ENCODE data around the gene KICS2.
"Not testable (repeated sequence)": the region's sequence is repeated elsewhere in the genome, so short reads cannot be mapped to it uniquely, and the experiment has no call there.

Gene KICS2

GRCh38 chr12:64203775-64204174 lies 18.3 kb downstream of the KICS2 start:
- no peak overlapping the region for H3K4me3 ChIP-seq (replicated peaks; ENCODE audit: low read depth, low read length)
- DNase-seq (ENCODE audit: extremely low read depth, low read depth), result no peak
- TF ChIP-seq CTCF (IDR thresholded peaks at IDR 0.05; ENCODE audit: low read depth, low read length, missing control alignments), result no peak

- TF ChIP-seq CTCF (IDR thresholded peaks at IDR 0.05; ENCODE audit: low read depth, low read length, missing control alignments), result no peak
- DNase-seq (ENCODE audit: extremely low read depth, low read depth), result no peak
- no peak overlapping the region for H3K4me3 ChIP-seq (replicated peaks; ENCODE audit: low read depth, low read length)
Observed at GRCh38 chr12:64203036-64203435, 19.1 kb downstream of the KICS2 start.

GRCh38 chr12:64195841-64196240 lies 26.3 kb downstream of the KICS2 start:
- H3K4me3 ChIP-seq (replicated peaks; ENCODE audit: low read depth, low read length); DNase-seq (ENCODE audit: extremely low read depth, low read depth): not testable (repeated sequence)

- TF ChIP-seq CTCF (IDR thresholded peaks at IDR 0.05; ENCODE audit: low read depth, low read length, missing control alignments), result no peak
- DNase-seq (ENCODE audit: extremely low read depth, low read depth), result no peak
- H3K4me3 ChIP-seq (replicated peaks; ENCODE audit: low read depth, low read length), result no peak overlapping the region
Observed at GRCh38 chr12:64194333-64195149, 27.6 kb downstream of the KICS2 start.

GRCh38 chr12:64193931-64194330 lies 28.2 kb downstream of the KICS2 start:
- H3K4me3 ChIP-seq (replicated peaks; ENCODE audit: low read depth, low read length), result no peak overlapping the region

GRCh38 chr12:64192644-64193444 lies 29.3 kb downstream of the KICS2 start:
- no peak for DNase-seq (ENCODE audit: extremely low read depth, low read depth)
- no peak overlapping the region for H3K4me3 ChIP-seq (replicated peaks; ENCODE audit: low read depth, low read length)
- no peak for TF ChIP-seq CTCF (IDR thresholded peaks at IDR 0.05; ENCODE audit: low read depth, low read length, missing control alignments)

More at GRCh38 chr12:64193931-64194330, 28.2 kb downstream of the KICS2 start:
- no peak for DNase-seq (ENCODE audit: extremely low read depth, low read depth)
- no peak for TF ChIP-seq CTCF (IDR thresholded peaks at IDR 0.05; ENCODE audit: low read depth, low read length, missing control alignments)

- DNase-seq (ENCODE audit: extremely low read depth, low read depth), result no peak
- no peak for TF ChIP-seq CTCF (IDR thresholded peaks at IDR 0.05; ENCODE audit: low read depth, low read length, missing control alignments)
- no peak overlapping the region for H3K4me3 ChIP-seq (replicated peaks; ENCODE audit: low read depth, low read length)
Observed at GRCh38 chr12:64190140-64190539, 32.0 kb downstream of the KICS2 start.

All from HFF-Myc (cell line).